Neuronal stem cell (in vitro differentiated cells): ENCODE data around the gene CUL9.

ENCODE experiments used
- DNase-seq: peaks from one replicate; pipeline ENCODE4 v3.0.0-alpha.2; 2013; ENCODE audit warnings: low spot score
- H2AFZ ChIP-seq: one replicate; pipeline ENCODE4 v1.6.1; 2013; ENCODE audit warnings: mild to moderate bottlenecking, low read length, inconsistent platforms
- H2AK5ac ChIP-seq: 2 replicates; pipeline ENCODE4 v1.6.1; 2013; ENCODE audit warnings: low read depth, mild to moderate bottlenecking, inconsistent platforms, low read length, moderate library complexity, mixed read lengths
- H2BK120ac ChIP-seq: 2 replicates; pipeline ENCODE4 v1.6.1; 2013; ENCODE audit warnings: low read depth, mild to moderate bottlenecking, inconsistent platforms, low read length, moderate library complexity, mixed read lengths
- H2BK12ac ChIP-seq: one replicate; pipeline ENCODE4 v1.6.1; 2013; ENCODE audit warnings: low read length, inconsistent platforms
- H2BK15ac ChIP-seq: 2 replicates; pipeline ENCODE4 v1.6.1; 2013; ENCODE audit warnings: mild to moderate bottlenecking, low read length, inconsistent platforms, mixed read lengths
- H2BK5ac ChIP-seq: one replicate; pipeline ENCODE4 v1.6.1; 2013; ENCODE audit warnings: inconsistent platforms, mild to moderate bottlenecking, low read length, moderate library complexity
- H3K14ac ChIP-seq: one replicate; pipeline ENCODE4 v1.6.1; 2013; ENCODE audit warnings: low read length, inconsistent platforms
- H3K18ac ChIP-seq: 2 replicates; pipeline ENCODE4 v1.6.1; 2013; ENCODE audit warnings: low read length, inconsistent platforms
- H3K23ac ChIP-seq: 2 replicates; pipeline ENCODE4 v1.6.1; 2013; ENCODE audit warnings: low read depth, mild to moderate bottlenecking, mixed read lengths, low read length, inconsistent platforms; ENCODE audit not compliant: poor library complexity
- H3K27ac ChIP-seq: replicated peaks from 3 replicates; pipeline ENCODE4 v1.5.1; 2013; ENCODE audit warnings: low read length, inconsistent platforms
- H3K27me3 ChIP-seq, 3 experiments: 2 replicates each; pipeline ENCODE4 v1.6.1; 2013; ENCODE audit warnings: low read length in 3 of 3, mild to moderate bottlenecking in 2 of 3, inconsistent platforms in 1 of 3, low read depth in 1 of 3, mixed read lengths in 1 of 3, moderate library complexity in 1 of 3; ENCODE audit not compliant: control insufficient read depth in 3 of 3, insufficient read depth in 3 of 3
- H3K36me3 ChIP-seq, 2 donors: replicated peaks in 1 of 2; 2 replicates each; pipeline ENCODE4 v1.6.1; 2013; ENCODE audit warnings: low read length in 2 of 2; ENCODE audit not compliant: control insufficient read depth in 2 of 2, insufficient read depth in 2 of 2
- H3K4ac ChIP-seq: 2 replicates; pipeline ENCODE4 v1.6.1; 2013; ENCODE audit warnings: inconsistent platforms, mild to moderate bottlenecking, low read length, moderate library complexity
- H3K4me1 ChIP-seq, 2 donors: 1 replicate in 1 of 2; 2 replicates in 1 of 2; pipeline ENCODE4 v1.6.1; 2013; ENCODE audit warnings: low read length in 2 of 2, low read depth in 1 of 2; ENCODE audit not compliant: control insufficient read depth in 2 of 2, insufficient read depth in 1 of 2
- H3K4me2 ChIP-seq: one replicate; pipeline ENCODE4 v1.6.1; 2013; ENCODE audit warnings: mild to moderate bottlenecking, low read length, inconsistent platforms; ENCODE audit not compliant: insufficient read depth, poor library complexity, severe bottlenecking
- H3K4me3 ChIP-seq, 2 donors: 2 replicates each; pipeline ENCODE4 v1.5.1; 2013; ENCODE audit warnings: low read length in 2 of 2, mild to moderate bottlenecking in 2 of 2, inconsistent platforms in 1 of 2, moderate library complexity in 1 of 2
- H3K79me1 ChIP-seq: one replicate; pipeline ENCODE4 v1.6.1; 2013; ENCODE audit warnings: low read depth, mild to moderate bottlenecking, inconsistent platforms, low read length, moderate library complexity
- H3K9ac ChIP-seq: one replicate; pipeline ENCODE4 v1.6.1; 2013; ENCODE audit warnings: mild to moderate bottlenecking, low read depth, low read length, inconsistent platforms; ENCODE audit not compliant: poor library complexity
- H3K9me3 ChIP-seq, 2 donors: replicated peaks in 1 of 2; 2 replicates each; pipeline versions ENCODE3 to v1.6.1; 2013; ENCODE audit warnings: low read length in 2 of 2, mild to moderate bottlenecking in 2 of 2, inconsistent platforms in 1 of 2, low read depth in 1 of 2, mixed read lengths in 1 of 2, moderate library complexity in 1 of 2; ENCODE audit not compliant: control insufficient read depth in 2 of 2, insufficient read depth in 1 of 2
- H4K8ac ChIP-seq: one replicate; pipeline ENCODE4 v1.6.1; 2013; ENCODE audit warnings: low read depth, mild to moderate bottlenecking, inconsistent platforms, low read length, moderate library complexity
- H4K91ac ChIP-seq: one replicate; pipeline ENCODE4 v1.6.1; 2013; ENCODE audit warnings: low read length, low read depth, mild to moderate bottlenecking, inconsistent platforms; ENCODE audit not compliant: poor library complexity
- WGBS, 2 donors: extraction: QIAGEN DNeasy Blood & Tissue Kit; methylation state at CpG; one replicate each; pipeline ENCODE4 v1.1.7; 2013; ENCODE audit warnings: missing lambda C conversion rate in 2 of 2, mixed read lengths in 1 of 2; ENCODE audit not compliant: insufficient read length in 2 of 2, insufficient replicate concordance in 1 of 2; ENCODE audit errors: extremely low coverage in 2 of 2; 5-methylcytosine and 5-hydroxymethylcytosine counted together

The CUL9 gene

DNA sequence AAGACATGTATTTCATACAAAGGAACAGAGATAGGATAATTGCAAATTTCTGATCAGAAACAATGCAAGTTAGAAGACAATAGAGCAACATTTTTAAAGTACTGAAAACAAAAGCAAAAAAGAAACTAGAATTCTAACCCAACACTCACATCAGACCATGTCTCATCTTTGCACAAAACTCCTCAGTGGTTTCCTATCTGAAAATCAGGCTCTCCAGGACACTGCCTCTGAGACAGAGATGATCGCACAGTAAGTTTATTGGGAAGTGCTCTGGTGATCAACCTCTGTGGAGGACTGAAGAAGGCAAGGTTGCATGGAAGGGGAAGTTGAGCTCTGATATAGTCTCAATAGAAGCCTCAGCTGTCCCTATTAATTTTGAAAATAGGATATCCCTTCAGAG, 59.0 kb downstream of the CUL9 start:
- peaks cover 0 to 6% of the 10 kb centered on the region in 2 donors for H3K9me3 ChIP-seq
- no peak overlapping the region for H3K23ac ChIP-seq
- no peak overlapping the region for H3K4me2 ChIP-seq
- no CpG with 5 or more reads among the region's 1 CpG for WGBS, 2 donors
- H3K4ac ChIP-seq = no peak overlapping the region
- H2BK5ac ChIP-seq = no peak overlapping the region
- H3K9ac ChIP-seq = no peak overlapping the region
- no peak overlapping the region for H3K14ac ChIP-seq
- H2AFZ ChIP-seq = no peak overlapping the region
- H3K4me1 ChIP-seq = peaks cover under 1 to 2% of the 10 kb centered on the region in 2 donors
- H3K27me3 ChIP-seq = peaks cover 7 to 68% (median 35%) of the 10 kb centered on the region in 3 experiments
- H2BK120ac ChIP-seq = no peak overlapping the region
- no peak overlapping the region for H2BK15ac ChIP-seq
- no peak for DNase-seq
- no peak overlapping the region for H3K27ac ChIP-seq
- no peak overlapping the region for H3K4me3 ChIP-seq
- no peak overlapping the region for H4K8ac ChIP-seq
- no peak overlapping the region for H2AK5ac ChIP-seq
- H3K18ac ChIP-seq = no peak overlapping the region
- H3K79me1 ChIP-seq = no peaks in the 10 kb centered on the region
- no peak overlapping the region for H4K91ac ChIP-seq
- H3K36me3 ChIP-seq = no peaks in the 10 kb centered on the region
- no peak overlapping the region for H2BK12ac ChIP-seq

DNA sequence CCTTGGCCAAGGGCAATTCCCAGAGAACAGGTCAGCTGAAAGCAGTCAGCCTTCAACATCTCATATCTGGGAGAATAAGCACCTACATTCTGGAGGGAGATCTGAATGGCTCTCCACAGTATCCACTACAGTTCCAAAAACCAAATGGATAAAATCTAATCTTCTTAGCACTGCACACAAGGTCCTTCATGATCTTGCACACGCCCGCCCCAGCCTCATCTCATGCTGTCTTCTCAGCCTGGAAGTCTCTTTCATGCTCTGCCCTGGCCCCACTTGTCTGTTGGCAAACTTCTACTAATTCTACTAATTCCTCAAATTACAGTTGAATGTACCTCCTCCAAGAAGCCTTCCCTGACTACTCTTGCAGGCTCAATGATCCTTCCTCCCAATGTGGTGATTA, 59.5 kb downstream of the CUL9 start:
- H4K8ac ChIP-seq = no peak overlapping the region
- H3K27me3 ChIP-seq = peaks cover 7 to 65% (median 35%) of the 10 kb centered on the region in 3 experiments
- no CpG with 5 or more reads among the region's 2 CpGs for WGBS, 2 donors
- H3K9me3 ChIP-seq = peaks cover 0 to 6% of the 10 kb centered on the region in 2 donors
- no peak for DNase-seq
- no peak overlapping the region for H3K14ac ChIP-seq
- no peak overlapping the region for H3K4me2 ChIP-seq
- no peak overlapping the region for H2AK5ac ChIP-seq
- no peak overlapping the region for H3K4ac ChIP-seq
- no peak overlapping the region for H3K4me3 ChIP-seq
- no peak overlapping the region for H2BK15ac ChIP-seq
- H2BK12ac ChIP-seq = no peak overlapping the region
- no peak overlapping the region for H3K18ac ChIP-seq
- no peak overlapping the region for H2AFZ ChIP-seq
- H3K4me1 ChIP-seq = peaks cover 5 to 7% of the 10 kb centered on the region in 2 donors
- H3K23ac ChIP-seq = no peak overlapping the region
- H4K91ac ChIP-seq = no peak overlapping the region
- no peak overlapping the region for H2BK120ac ChIP-seq
- no peaks in the 10 kb centered on the region for H3K36me3 ChIP-seq
- no peaks in the 10 kb centered on the region for H3K79me1 ChIP-seq
- no peak overlapping the region for H3K27ac ChIP-seq
- H2BK5ac ChIP-seq = no peak overlapping the region
- H3K9ac ChIP-seq = no peak overlapping the region

DNA sequence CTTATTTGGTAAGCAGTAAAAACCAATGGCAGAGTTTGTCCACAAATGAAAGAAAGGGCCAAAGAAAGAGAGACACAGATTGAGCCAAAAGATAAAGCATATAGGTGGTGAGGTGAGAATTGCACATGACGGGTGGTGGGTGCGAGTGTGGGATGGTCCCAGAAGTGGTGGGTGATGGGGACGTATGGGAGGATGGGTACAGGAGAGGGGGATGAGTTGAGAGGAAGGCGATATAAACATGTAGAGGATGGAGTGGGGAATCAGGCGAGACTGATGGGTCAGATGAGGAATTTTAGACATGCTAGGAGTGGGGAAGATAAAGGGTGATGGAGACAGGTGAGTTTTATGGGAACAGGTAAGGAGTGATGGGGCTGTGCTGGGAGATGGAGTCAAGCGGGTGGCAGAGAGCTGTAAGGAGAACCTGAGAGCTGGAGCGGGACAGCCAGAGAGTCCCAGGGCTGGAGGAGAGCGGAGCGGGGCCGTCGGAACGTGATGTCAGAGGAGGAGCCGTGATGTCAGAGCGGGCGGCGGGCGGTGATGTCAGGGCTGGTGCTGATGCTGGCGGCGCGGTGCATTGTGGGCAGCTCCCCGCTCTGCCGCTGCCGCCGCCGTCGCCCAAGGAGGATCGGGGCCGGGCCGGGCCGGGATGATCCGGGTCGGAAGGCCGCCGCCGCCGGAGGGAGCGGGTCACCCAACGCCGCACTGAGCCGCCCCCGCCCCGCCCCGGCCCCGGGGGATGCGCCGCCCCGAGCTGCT, 61.1 kb downstream of the CUL9 start, which contains the start of gene TTBK1:
TSS of gene TTBK1 (plus strand) at position 574 of the 756 bp plus-strand sequence. CDS start 3,180 bp downstream, outside the sequence.
- no peak within 1 kb of the TSS for H3K27ac ChIP-seq
- peaks cover 9 to 10% of the 10 kb centered on the region in 2 donors for H3K4me1 ChIP-seq
- peak within 1 kb of the TSS; percentile 88 for H3K9ac ChIP-seq
- H3K18ac ChIP-seq = peak within 1 kb of the TSS; percentile 23
- peaks cover 0 to 6% of the 10 kb centered on the region in 2 donors for H3K9me3 ChIP-seq
- H3K23ac ChIP-seq = peak within 1 kb of the TSS; percentile 57
- H3K4me3 ChIP-seq = peak within 1 kb of the TSS; percentile 35 to 72
- no peak within 1 kb of the TSS for H2BK5ac ChIP-seq
- H3K4ac ChIP-seq = no peak within 1 kb of the TSS
- no peak within 1 kb of the TSS for H3K14ac ChIP-seq
- peak; percentile 21 for DNase-seq
- H2BK15ac ChIP-seq = no peak within 1 kb of the TSS
- no peak within 1 kb of the TSS for H2BK120ac ChIP-seq
- no peak within 1 kb of the TSS for H4K91ac ChIP-seq
- peaks cover 7 to 58% (median 35%) of the 10 kb centered on the region in 3 experiments for H3K27me3 ChIP-seq
- no peak within 1 kb of the TSS for H4K8ac ChIP-seq
- peak within 1 kb of the TSS; percentile 76 for H3K4me2 ChIP-seq
- H3K79me1 ChIP-seq = no peaks in the 10 kb centered on the region
- peak within 1 kb of the TSS; percentile 58 for H2AFZ ChIP-seq
- H2BK12ac ChIP-seq = no peak within 1 kb of the TSS
- H2AK5ac ChIP-seq = no peak within 1 kb of the TSS
- no peaks in the 10 kb centered on the region for H3K36me3 ChIP-seq
- WGBS, 2 donors = 100% methylated on average over 1 to 2 of the region's 47 CpGs

DNA sequence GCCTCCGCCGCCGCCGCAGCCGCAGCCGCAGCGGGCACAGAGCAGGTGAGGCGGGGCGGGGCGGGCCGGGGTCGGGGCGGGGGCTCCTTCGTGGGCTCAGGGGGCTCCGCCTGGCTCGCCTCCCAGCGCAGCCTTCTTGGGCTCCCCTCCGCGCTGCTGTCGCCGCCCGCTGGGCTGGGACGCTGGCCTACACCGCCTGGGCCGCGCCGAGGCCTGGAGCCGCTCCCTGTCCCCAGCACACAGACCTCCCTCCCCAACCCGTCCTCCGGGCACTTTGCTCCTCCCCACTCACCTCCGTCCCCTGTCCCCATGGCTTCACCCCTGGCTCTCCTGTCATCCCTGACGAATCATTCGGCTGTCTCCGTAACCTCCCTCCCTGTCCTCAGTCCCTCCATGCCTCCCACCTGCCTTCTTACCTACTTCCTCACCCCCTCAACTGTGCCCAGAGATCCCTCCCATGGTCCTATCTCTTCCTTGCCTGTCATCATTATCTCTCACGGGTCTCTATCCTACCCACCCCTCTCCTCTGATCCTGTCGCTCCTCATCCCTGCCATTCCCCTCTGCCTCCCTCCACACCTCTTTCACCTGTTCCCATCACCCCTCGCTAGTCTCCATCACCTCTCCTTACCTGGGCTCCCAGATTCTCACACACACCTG, 61.8 kb downstream of the CUL9 start:
- Histone ChIP-seq H3K9ac (peak overlapping the region; percentile 88), H4K8ac (no peak overlapping the region), H2BK120ac (no peak overlapping the region), H2AFZ (peak overlapping the region; percentile 58), H3K9me3 (peaks cover 0 to 6% of the 10 kb centered on the region in 2 donors), H3K4ac (no peak overlapping the region), H3K4me1 (peaks cover 9 to 10% of the 10 kb centered on the region in 2 donors), H2BK5ac (no peak overlapping the region), H2BK15ac (no peak overlapping the region), H3K23ac (peak overlapping the region; percentile 11), H3K36me3 (no peaks in the 10 kb centered on the region), H3K4me2 (peak overlapping the region; percentile 76), H3K27ac (no peak overlapping the region), H3K79me1 (no peaks in the 10 kb centered on the region), H3K4me3 (peak overlapping the region; percentile 35 to 72), H2AK5ac (no peak overlapping the region), H3K18ac (peak overlapping the region; percentile 23), H4K91ac (no peak overlapping the region), H3K14ac (no peak overlapping the region), H3K27me3 (peaks cover 7 to 51% (median 35%) of the 10 kb centered on the region in 3 experiments), H2BK12ac (no peak overlapping the region)
- DNase-seq = no peak
- WGBS, 2 donors = no CpG with 5 or more reads among the region's 37 CpGs
